Bronchial epithelial cell (primary cell): Measurements from ENCODE around the gene KRT5. TPM values are rescaled to one million over a fixed set of nuclear protein-coding genes. Genes with fewer than 3 reads are reported as not detected.

Source experiments
- DNase-seq: peaks from one replicate; pipeline ENCODE4 v3.0.0-alpha.2; 2010; ENCODE audit warnings: low read depth
- FAIRE-seq: peaks from 2 replicates; lab custom pipeline; 2011; peaks lifted over from hg19 to GRCh38; lab: Jason Lieb, UNC
- H3K27me3 ChIP-seq: 2 replicates; pipeline ENCODE4 v1.5.1; 2011; ENCODE audit warnings: low read length; ENCODE audit not compliant: control insufficient read depth, insufficient read depth
- H3K36me3 ChIP-seq: 2 replicates; pipeline ENCODE4 v1.5.1; 2011; ENCODE audit warnings: low read length; ENCODE audit not compliant: control insufficient read depth, insufficient read depth
- H3K4me3 ChIP-seq: 2 replicates; pipeline ENCODE4 v1.5.1; 2011; ENCODE audit warnings: mild to moderate bottlenecking, low read depth, low read length, control low read depth
- CTCF ChIP-seq: IDR thresholded peaks from 2 replicates; pipeline ENCODE4 v1.5.1; 2011; ENCODE audit warnings: mild to moderate bottlenecking, moderate library complexity, low read length, control low read depth, inconsistent platforms; ENCODE audit not compliant: insufficient read depth, severe bottlenecking
- total RNA-seq: library from RNA; depleted of rRNA; stranded (reverse); fragments of >200 nt; gene quantifications from 2 replicates; pipeline ENCODE4 v1.2.1, GENCODE V29; 2014

The KRT5 gene
- total RNA-seq, 1 donor from 2014 or later: 6,770 TPM

DNA sequence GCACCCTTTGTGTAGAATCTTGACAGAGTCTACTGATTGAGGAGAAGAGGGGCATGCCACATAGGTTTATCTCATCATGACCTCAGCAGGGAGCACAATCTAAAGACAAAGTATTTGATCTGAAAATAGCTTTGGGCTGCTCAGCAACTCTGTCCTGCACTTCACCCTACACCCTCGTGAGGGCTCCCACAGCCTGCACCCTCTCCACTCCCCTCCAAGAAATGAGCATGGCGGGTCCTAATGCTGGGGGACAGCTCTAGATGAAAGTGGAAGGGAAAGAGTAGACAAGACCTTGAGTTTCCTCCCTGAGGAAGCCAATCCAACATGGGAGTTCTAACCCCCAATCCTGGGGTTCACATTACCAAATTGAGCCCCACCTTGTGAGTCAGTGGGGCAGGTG is 10.7 kb upstream of the KRT5 start:
- FAIRE-seq: no peak
- no peaks in the 10 kb centered on the region for H3K36me3 ChIP-seq
- no peak overlapping the region for H3K4me3 ChIP-seq
- H3K27me3 ChIP-seq: no peaks in the 10 kb centered on the region
- no peak for TF ChIP-seq CTCF
- no peak for DNase-seq

DNA sequence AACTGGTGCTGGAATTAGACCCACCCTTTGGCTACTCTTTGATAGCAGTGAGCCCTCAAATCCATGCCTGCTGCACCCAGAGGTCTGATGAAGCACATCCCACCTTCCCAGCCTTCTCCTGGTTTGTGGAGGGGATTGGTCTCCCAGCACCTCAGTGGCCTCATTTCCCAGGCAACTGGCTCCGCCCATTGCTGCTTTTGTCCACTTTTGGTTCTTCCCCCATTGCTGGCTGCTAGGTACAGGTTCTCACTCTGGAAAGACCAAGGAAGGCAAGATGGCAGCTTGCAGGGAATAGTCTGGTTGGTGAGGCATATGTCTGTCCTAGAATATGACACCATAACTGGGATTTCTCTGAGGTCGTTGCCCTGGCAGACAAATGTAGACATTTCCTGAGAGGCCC is 10.2 kb upstream of the KRT5 start:
- Histone ChIP-seq H3K4me3 (no peak overlapping the region), H3K36me3 (no peaks in the 10 kb centered on the region), H3K27me3 (no peaks in the 10 kb centered on the region)
- DNase-seq: no peak
- TF ChIP-seq CTCF: no peak
- peak; percentile 68 for FAIRE-seq

GRCh38 chr12:52529846-52530245 is 9.7 kb upstream of the KRT5 start:
- FAIRE-seq (no peak), DNase-seq (no peak)
- TF ChIP-seq CTCF: no peak
- H3K36me3 ChIP-seq: no peaks in the 10 kb centered on the region
- H3K4me3 ChIP-seq: no peak overlapping the region
- no peaks in the 10 kb centered on the region for H3K27me3 ChIP-seq

DNA sequence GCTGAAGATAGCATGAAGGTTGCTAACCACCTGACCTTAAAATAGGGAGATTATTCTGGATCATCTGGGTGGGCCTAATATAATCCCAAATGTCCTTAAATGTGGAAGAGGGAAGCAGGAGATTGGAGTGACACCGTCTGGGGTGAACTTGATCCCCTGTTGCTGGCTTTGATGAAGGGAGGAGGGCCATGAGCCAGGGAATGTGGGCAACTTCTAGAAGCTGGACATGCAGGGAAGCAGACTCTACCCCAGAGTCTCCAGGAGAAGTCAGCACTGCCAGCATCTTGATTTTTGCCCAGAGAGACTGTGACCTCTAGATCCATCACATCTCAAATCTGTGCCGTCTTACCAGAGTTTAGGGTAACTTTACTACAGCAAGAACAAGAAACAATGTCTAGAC is 9.2 kb upstream of the KRT5 start:
- Histone ChIP-seq H3K36me3 (no peaks in the 10 kb centered on the region), H3K4me3 (no peak overlapping the region), H3K27me3 (no peaks in the 10 kb centered on the region)
- TF ChIP-seq CTCF: no peak
- no peak for DNase-seq
- FAIRE-seq: peak; percentile 64

- no peak for TF ChIP-seq CTCF
- no peaks in the 10 kb centered on the region for H3K27me3 ChIP-seq
- H3K4me3 ChIP-seq: no peak overlapping the region
- FAIRE-seq: no peak
- DNase-seq: no peak
- H3K36me3 ChIP-seq: no peaks in the 10 kb centered on the region
Measured at GRCh38 chr12:52528641-52529143, 8.5 kb upstream of the KRT5 start.

- no peak for TF ChIP-seq CTCF
- no peak overlapping the region for H3K4me3 ChIP-seq
- DNase-seq (no peak), FAIRE-seq (peak; percentile 60)
- H3K27me3 ChIP-seq: no peaks in the 10 kb centered on the region
- H3K36me3 ChIP-seq: no peaks in the 10 kb centered on the region
Measured at GRCh38 chr12:52527121-52527800, 7.1 kb upstream of the KRT5 start.
